Effector memory CD8-positive, alpha-beta T cell (primary cell): Measurements from ENCODE around the gene VPS72.
A peak's percentile ranks its signal among the peaks of the same experiment; 100 is the strongest.

ENCODE experiments used
- ATAC-seq: fragments of 150-1000 bp; cut with Tn5 transposase; replicated peaks from 2 replicates; pipeline ENCODE4 v1.10.0; 2021; ENCODE audit warnings: mild to moderate bottlenecking, moderate library complexity
- DNase-seq, 3 experiments: peaks; one replicate each; pipeline ENCODE4 v3.0.0; 2021
- H3K27ac Mint-ChIP-seq, 2 donors: one replicate each; pipeline ENCODE4 v1.8.0; 2022; ENCODE audit warnings: mild to moderate bottlenecking in 2 of 2, mixed read lengths in 2 of 2, moderate library complexity in 2 of 2
- H3K27me3 Mint-ChIP-seq, 2 donors: one replicate each; pipeline ENCODE4 v1.8.0; 2022; ENCODE audit warnings: mixed read lengths in 2 of 2
- H3K36me3 Mint-ChIP-seq: one replicate; pipeline ENCODE4 v1.8.0; 2022; ENCODE audit warnings: mild to moderate bottlenecking, moderate library complexity, mixed read lengths; ENCODE audit not compliant: insufficient read depth
- H3K4me1 Mint-ChIP-seq, 2 donors: one replicate each; pipeline ENCODE4 v1.8.0; 2022; ENCODE audit warnings: low read depth in 2 of 2, mixed read lengths in 2 of 2
- H3K4me3 Mint-ChIP-seq, 2 donors: one replicate each; pipeline ENCODE4 v1.8.0; 2022; ENCODE audit warnings: mild to moderate bottlenecking in 2 of 2, mixed read lengths in 2 of 2, moderate library complexity in 2 of 2
- H3K9me3 Mint-ChIP-seq, 2 donors: one replicate each; pipeline ENCODE4 v1.8.0; 2022; ENCODE audit warnings: mixed read lengths in 2 of 2

VPS72 gene

GRCh38 chr1:151133018-151133806 lies 56.8 kb downstream of the VPS72 start:
- Mint-ChIP-seq H3K4me3 (no peak overlapping the region), H3K36me3 (peaks cover 5% of the 10 kb centered on the region), H3K27me3 (peaks cover 0 to 16% of the 10 kb centered on the region in 2 donors), H3K9me3 (no peaks in the 10 kb centered on the region), H3K27ac (no peak overlapping the region), H3K4me1 (peaks cover 1 to 4% of the 10 kb centered on the region in 2 donors)
- DNase-seq (no peak), ATAC-seq (no peak)

- peaks cover 0 to 16% of the 10 kb centered on the region in 2 donors for H3K27me3 Mint-ChIP-seq
- H3K27ac Mint-ChIP-seq, result no peak overlapping the region
- DNase-seq (no peak), ATAC-seq (no peak)
- no peaks in the 10 kb centered on the region for H3K9me3 Mint-ChIP-seq
- peak overlapping the region in 1 of 2 donors; percentile 70 for H3K4me3 Mint-ChIP-seq
- H3K36me3 Mint-ChIP-seq, result peaks cover 5% of the 10 kb centered on the region
- peaks cover 1 to 4% of the 10 kb centered on the region in 2 donors for H3K4me1 Mint-ChIP-seq
Measured at GRCh38 chr1:151132335-151133017, 57.5 kb downstream of the VPS72 start.

- peak overlapping the region; percentile 45 to 70 for H3K4me3 Mint-ChIP-seq
- no peak for ATAC-seq
- peaks cover 1 to 3% of the 10 kb centered on the region in 2 donors for H3K4me1 Mint-ChIP-seq
- H3K9me3 Mint-ChIP-seq, result no peaks in the 10 kb centered on the region
- H3K27me3 Mint-ChIP-seq, result peaks cover 0 to 16% of the 10 kb centered on the region in 2 donors
- no peak overlapping the region for H3K27ac Mint-ChIP-seq
- DNase-seq, result no peak
- H3K36me3 Mint-ChIP-seq, result peaks cover 8% of the 10 kb centered on the region
Measured at GRCh38 chr1:151131701-151132334, 58.2 kb downstream of the VPS72 start.

GRCh38 chr1:151130987-151131586 lies 58.9 kb downstream of the VPS72 start:
- peak; percentile 98 for ATAC-seq
- Mint-ChIP-seq H3K36me3 (peaks cover 8% of the 10 kb centered on the region), H3K27ac (no peak overlapping the region), H3K4me1 (peaks cover 0 to 1% of the 10 kb centered on the region in 2 donors), H3K27me3 (peaks cover 0 to 16% of the 10 kb centered on the region in 2 donors), H3K4me3 (peak overlapping the region; percentile 45 to 70), H3K9me3 (no peaks in the 10 kb centered on the region)
- DNase-seq, result peak; percentile 23 to 45 (median 39)

- peaks cover 0 to 8% of the 10 kb centered on the region in 2 donors for H3K4me1 Mint-ChIP-seq
- ATAC-seq (no peak), DNase-seq (no peak)
- no peak overlapping the region for H3K4me3 Mint-ChIP-seq
- peaks cover 0 to 16% of the 10 kb centered on the region in 2 donors for H3K27me3 Mint-ChIP-seq
- H3K9me3 Mint-ChIP-seq, result no peaks in the 10 kb centered on the region
- peaks cover 16% of the 10 kb centered on the region for H3K36me3 Mint-ChIP-seq
- no peak overlapping the region for H3K27ac Mint-ChIP-seq
Measured at GRCh38 chr1:151128800-151129199, 61.2 kb downstream of the VPS72 start.
